Renal cortical epithelial cell (primary cell): ENCODE results near the gene STRADB. TPM values are rescaled to one million over a fixed set of nuclear protein-coding genes. Genes with fewer than 3 reads are reported as not detected.
"Not testable (repeated sequence)": the region's sequence is repeated elsewhere in the genome, so short reads cannot be mapped to it uniquely, and the experiment has no call there.

Experiments
- DNase-seq: peaks from one replicate; pipeline ENCODE4 v3.0.0-alpha.2; 2011; ENCODE audit warnings: low read depth
- total RNA-seq: library from RNA; depleted of rRNA; stranded (reverse); fragments of >200 nt; gene quantifications from 2 replicates; pipeline ENCODE4 v1.2.3, GENCODE V29; 2014

Gene STRADB
- total RNA-seq, 1 donor from 2014 or later, result 46.1 TPM

DNA sequence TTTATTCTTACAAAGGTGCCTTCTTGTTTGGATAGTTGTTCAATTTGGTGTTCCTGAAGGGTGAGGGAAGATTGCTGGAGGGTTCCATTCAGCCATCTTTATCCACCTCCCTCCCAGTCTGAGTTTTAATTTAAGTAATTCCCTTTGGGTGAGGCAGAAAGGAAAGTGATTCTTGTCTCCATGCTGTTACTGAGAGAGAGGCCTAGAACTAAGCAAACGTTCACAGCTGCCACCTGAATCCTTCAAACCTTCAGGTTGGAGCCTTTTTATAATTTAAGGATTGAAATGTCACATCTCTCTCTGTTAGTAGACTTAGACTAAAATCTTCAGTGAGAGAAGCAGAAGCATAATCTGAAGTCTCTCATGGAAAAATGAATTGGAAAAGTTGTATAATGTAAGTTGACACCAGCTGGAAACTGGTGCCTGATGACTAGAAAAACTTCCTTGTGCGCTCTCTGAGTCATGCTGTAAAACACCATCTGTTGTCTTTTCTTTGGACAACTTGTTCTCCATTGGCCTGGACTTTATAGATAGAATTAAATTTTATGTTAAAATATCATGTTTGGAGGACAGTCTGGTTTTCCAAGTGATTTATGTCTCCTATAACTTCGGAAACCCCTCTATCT, 14.6 kb downstream of the STRADB start:
- peak; percentile 33 for DNase-seq

DNA sequence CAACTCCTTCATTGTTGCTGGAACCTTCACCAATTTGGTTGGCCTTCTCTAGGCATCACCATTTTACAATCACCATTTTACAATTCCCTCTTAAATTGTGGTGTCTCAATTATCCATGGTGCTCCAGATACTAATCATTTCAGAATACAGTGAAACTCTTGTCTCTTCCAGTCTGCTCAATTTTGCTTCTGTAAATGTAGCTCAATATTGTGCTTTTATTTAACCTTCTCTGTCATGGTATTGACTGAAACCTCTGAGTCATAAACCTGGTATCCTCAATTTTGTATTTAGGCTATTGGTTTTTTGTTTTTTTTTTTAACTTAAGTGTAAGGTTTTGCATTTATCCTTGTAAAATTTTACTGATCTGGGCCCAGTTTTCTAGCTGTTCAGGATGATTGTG, 16.1 kb downstream of the STRADB start:
- DNase-seq, result no peak

DNA sequence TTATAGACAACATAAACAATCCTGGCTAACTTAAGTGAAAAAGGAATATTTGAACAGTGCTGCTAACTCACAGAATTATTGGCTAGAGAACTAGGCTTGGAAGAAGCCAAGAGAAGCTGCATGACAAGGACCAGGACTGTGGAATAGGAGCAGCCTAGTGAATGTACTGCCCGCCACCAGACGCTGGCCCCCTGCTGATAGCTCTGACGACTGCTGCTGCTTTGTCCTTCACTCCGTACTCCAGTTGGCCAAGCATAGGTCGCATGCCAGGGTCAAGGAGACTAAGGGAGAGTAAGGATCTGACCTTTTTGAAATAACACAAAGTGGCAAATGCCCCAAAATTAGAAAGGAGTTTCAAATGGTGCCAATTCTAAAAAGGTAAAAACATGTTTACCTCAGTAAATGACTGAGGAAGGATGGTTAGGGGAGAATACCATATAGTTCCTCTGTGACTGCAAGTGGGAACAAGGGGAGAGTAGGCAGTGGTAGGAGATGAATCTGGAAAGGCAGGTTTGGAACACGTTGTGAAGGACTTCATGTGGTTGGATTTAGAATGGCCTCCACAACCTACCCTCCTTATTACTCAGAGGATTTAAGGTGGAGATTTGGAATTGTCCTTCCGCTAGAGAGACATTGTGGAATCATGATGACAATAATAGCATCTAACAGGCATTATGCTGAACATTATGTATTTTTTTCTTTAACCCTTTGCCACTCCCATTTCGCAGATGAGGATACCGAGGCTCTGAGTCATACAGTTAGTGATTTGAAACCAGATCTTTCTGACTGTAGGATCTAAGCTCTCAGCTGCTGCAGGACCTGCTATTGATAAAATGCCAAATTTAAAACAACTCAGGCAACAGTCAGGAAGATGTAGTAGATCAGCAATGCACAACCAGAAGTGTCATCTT, 19.5 kb downstream of the STRADB start:
- DNase-seq, result no peak

DNA sequence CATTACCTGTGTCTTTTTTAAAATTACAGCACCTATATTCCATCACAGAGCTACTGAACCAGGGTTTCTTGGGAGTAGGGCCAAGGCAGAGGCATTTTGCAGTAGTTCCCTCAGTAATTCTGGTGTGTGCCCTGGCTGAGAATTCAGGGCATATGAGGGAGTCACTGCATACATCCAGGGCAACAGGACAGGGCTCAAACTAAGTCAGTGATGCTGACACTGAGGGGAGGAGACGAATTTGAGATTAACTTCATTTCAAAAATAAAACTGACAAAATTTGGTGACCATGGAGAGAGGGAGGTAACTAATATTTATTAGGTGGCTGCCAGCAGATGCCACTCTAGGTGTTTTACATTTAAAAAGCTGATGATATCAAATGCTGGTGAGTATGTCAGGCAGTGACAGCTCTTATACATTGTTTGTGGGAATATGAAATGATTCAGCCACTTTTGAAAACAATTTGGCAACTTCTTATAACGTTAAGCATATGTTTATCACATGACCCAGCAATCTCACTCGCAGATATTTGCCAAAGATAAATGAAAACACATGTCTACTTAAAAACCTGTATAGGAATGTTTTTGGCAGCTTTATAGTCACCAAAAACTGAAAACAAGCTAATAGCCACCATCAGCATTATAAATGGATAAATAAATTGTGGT, 20.3 kb downstream of the STRADB start:
- no peak for DNase-seq

DNA sequence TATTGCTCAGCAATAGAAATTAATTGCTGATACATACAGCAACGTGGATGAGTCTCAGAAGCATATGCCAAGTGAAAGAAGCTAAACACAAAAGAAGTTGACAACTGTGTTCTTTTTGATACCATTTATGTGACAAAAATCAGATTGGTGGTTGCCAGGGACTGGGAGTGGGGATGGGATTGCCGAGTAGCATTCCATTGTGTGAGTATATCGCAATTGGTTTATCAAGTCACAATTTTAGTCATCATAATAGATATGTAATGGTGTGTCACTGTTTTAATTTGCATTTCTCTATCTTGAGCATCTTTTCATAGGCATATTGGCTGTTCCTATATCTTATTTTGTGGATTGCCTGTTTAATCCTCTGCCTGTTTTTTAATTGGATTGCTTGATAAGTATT, 20.9 kb downstream of the STRADB start:
- DNase-seq, result no peak

DNA sequence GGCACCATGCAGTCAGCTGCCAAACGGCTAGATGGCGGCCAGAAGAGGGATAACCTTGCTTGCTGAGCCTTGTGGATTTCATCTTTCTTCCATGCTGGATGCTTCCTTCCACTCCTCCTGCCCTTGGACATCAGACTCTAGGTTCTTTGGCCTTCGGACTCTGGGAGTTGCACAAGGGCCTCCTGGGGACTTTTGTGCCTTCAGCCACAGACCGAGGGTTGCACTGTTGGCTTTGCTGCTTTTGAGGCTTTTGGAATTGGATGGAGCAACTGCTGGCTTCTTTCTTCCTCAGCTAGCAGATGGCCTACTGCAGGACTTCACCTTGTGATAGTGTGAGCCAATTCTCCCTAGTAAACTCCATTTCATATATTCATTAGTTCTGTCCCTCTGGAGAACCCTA, 31.0 kb downstream of the STRADB start:
- DNase-seq, result no peak

DNA sequence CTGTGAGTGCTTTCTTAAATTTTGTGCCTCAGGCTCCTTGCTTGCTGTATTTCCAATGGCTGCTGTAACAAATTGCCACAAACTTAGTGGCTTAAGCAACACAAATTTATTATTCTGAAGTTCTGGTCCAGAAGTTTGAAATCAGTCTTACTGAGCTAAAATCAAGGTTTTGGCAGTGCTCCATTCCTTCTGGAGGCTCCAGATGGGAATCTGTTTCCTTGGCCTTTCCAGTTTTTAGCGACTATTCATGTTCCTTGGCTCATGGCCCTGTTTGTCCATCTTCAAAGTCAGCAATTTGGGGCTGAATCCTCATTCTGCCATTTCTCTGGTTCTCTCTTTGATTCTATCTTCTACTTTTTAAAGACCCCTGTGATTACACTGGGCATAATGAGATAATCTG, 31.8 kb downstream of the STRADB start:
- no peak for DNase-seq

DNA sequence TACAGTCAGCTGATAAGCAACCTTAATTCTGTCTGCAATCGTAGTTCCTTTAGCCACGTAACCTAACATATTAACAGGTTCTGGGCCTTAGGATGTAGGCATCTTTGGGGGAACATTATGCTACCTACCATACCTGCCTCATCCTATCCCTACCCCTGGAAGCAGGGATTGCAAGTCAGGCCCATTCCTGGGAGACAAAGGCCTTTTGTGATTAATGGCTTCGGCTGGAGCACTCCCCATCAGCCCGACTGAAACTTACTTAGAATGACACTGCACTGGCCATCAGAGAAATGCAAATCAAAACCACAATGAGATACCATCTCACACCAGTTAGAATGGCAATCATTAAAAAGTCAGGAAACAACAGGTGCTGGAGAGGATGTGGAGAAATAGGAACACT, 32.2 kb downstream of the STRADB start:
- not testable (repeated sequence) for DNase-seq

DNA sequence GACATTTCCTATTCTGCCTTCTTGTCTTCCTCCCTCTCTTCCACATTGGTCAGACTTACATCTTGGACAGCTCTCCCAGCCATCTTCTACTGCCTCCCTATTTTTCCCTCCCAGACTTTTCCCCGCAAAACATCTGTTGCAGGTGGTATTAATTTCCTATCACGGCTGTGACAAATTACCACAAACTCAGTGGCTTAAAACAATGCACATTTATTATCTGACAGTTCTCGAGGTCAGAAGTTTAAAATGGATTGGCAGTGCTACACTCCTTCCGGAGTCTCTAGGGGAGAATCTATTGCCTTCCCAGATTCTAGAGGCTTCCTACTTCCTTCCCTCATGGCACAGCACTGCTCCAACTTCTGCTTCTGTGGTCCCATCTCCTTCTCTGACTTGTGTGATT, 33.3 kb downstream of the STRADB start:
- no peak for DNase-seq

DNA sequence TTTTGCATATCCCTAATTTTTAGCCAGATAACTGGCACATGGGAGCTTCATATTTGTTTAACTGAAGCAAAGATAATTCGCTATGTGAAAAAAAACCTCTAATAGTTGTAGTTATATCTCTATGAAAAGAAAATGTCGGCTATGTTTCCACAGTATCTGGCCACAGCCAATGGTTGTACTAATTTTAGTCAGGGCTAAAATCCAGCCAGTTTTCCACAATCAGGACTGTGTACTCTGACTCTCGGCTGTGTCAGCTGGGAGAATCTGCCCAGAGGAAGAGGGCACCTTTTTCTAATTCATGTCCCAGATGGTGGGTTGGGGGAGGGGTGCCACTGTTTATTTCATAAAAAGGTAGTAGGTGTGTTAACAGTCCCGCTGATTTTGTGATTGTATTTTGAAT, 38.8 kb downstream of the STRADB start:
- no peak for DNase-seq

DNA sequence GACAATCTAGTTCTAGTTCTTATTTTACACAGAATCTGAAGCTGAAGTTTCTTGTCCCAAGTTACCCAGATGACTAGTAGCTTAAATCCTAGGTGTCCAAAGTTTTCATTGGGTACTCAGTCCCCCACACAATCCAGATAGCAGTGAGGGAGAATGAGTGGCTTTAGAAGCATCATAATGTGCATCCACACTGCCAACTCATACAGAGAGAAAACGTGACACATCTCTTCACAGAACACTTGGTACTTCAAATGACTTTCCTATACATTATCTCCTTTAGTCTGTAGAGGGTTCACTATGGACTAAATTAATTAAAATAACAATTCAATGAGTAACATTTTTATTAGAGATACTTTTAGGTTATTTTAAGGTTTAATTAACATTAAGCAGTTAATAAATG, 45.2 kb downstream of the STRADB start:
- no peak for DNase-seq

DNA sequence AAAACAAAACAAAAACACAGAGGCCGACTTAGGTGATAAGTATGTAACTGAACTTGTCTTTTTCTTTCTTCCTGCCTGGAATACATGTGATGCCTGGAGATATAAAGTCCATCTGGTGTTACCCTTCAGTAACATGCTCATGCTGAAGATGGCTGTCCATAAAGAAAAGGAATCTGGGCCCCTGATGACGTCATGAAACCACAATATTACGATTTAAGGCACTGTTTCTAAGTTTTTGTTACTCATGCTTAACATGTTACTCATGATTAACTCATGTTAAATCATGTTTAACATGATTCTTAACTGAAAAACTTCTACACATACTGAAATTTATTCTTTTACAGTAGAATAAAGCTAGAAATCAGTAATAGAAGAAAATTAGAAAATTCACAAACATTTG, 49.0 kb downstream of the STRADB start:
- DNase-seq, result no peak

DNA sequence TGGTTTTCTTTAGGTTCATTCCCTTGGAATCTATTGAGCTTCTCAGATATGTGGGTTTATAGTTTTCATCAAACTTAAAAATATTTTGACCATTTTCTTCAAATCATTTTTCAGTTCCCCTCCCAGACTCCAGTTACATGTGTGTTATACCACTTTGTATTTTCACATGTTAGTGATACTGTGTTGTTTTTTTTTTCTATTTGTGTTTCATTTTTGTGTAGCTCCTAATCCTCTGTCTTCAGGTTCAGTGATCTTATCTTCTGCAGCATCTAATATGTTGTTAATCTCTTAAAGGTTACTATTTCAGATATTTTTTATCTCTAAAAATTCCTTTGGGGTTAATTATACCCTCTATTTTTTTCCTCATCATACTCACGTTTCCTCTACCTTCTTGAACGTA, 51.2 kb downstream of the STRADB start:
- no peak for DNase-seq

DNA sequence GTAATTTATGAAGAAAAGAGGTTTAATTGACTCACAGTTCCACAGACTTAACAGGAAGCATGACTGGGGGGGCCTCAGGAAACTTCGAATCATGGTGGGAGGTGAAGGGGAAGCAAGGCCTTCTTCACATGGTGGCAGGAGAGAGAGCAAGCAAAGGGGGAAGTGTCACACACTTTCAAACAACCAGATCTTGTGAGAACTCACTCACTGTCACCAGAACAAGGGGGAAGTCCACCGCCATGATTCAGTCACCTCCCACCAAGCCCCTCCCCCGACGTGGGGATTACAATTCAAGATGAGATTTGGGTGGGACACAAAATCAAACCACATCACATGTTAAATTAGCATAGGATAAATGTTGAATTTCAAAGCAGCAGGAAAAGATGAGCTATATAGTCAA, 56.2 kb downstream of the STRADB start:
- DNase-seq, result no peak

DNA sequence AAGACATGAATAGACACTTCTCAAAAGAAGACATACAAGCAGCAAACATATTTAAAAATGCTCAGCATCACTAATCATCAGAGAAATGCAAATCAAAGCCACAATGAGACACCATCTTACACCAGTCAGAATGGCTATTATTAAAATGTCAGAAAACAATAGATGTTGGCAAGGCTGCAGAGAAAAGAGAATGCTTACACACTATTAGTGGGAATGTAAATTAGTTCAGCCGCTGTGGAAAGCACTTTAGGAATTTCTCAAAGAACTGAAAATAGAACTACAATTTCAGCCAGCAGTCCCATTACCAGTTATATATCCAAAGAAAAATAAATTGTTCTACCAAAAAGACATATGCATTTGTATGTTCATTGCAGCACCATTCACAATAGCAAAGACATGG, 61.7 kb downstream of the STRADB start:
- no peak for DNase-seq

DNA sequence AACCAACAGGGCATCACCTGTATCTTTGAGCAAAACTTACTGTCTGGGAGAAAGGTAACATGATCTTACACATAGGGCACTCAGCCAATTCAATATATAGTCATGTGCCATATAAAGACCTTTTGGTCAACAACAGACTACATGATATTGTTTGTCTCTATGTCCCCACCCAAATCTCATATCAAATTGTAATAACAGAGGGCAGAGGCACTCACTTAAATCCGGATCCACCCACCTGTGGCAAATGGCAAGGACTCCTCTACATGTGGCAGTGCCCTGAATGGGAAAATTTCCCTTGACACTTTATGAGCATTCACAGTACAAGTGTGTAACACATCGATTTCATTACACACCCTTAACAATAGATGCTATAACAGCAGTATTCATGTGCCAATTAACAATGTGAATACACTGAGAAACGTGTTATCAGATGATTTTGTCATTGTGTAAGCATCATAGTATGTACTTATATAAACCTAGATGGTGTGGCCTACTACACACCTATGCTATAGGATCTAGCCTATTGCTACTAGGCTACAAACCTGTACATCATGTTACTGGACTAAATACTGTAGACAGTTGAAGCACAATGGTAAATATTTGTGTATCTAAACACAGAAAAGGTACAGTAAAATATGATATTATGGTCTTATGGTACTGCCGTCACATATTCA, 64.2 kb downstream of the STRADB start:
- no peak for DNase-seq

DNA sequence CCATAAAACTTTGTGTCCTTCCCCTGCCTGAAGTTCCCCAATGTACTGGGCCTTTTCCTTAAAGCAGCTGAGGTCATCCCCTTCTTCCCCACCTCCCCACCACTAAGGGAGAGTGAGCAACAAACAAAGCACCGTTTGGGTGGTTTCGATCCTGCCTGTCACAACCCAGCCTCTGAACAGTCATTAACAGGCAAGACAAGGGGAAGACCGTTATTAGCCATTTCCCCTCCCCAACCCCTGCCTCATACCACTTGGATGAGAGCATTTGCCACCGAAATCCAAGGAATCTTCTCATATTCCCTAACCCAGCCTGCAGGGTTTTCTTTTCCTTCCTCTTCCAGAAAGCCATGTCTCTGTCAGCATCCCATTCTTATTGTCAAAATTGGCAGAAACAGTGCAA, 65.6 kb downstream of the STRADB start:
- DNase-seq, result no peak

DNA sequence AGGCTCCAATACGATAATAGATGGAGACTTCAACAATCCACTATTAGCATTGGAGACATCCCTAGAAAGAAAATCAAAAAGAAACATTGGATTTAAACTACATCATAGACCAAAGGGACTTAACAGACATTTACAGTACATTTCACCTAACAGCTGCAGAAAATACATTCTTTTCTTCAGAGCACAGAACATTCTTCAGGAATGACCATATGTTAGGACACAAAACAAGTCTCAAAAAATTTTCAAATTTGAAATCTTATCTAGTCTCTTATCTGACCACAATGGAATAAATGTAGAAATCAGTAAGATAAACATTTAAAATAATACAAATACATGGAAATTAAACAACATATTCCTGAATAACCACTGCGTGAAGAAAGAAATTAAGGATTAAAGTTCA, 68.7 kb downstream of the STRADB start:
- DNase-seq, result no peak

DNA sequence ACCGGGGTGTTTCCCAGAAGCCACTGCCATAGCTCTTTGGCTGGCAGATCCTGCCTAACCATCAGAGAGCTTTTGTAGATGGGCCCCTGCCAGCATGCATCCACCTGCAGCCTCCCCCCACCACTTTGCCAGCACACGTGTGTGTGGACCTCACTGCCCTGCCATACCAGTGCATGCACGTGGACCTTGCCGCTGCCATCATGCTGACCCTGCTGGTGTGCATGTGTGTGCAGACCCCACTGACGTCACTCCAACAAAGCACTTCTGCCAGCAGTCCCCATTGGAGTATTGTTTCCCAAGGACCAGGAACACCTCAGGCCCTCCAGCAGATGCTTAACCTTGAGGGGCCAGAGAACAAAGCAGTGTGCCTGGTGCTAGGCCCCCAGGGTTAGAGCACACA, 71.4 kb downstream of the STRADB start:
- DNase-seq, result no peak

DNA sequence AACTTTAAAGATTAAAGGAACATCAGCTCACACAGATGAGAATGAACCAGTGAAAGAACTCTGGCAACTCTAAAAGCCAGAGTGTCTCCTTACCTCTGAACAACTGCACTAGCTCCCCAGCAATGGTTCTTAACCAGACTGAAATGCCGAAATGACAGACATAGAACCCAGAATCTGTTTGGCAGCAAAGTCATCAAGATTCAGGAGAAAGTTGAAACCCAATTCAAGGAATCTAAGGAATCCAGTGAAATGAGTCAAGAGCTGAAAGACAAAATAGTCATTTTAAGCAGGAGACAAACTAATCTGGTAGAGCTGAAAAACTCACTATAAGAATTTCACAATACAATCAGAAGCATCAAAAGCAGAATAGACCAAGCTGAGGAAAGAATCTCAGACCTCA, 72.0 kb downstream of the STRADB start:
- no peak for DNase-seq
